ENCODE measurements around the gene SPTBN5.

- TF ChIP-seq POLR2AphosphoS5 (IDR thresholded peaks at IDR 0.05) (no peak), TAF1 (IDR thresholded peaks at IDR 0.05; ENCODE audit: low read depth) (no peak), MXI1 (conservative IDR thresholded peaks at IDR 0.05; ENCODE audit: poor library complexity, severe bottlenecking) (no peak), RAD21 (conservative IDR thresholded peaks at IDR 0.05) (no peak)
- TF ChIP-seq, protein P1, sequence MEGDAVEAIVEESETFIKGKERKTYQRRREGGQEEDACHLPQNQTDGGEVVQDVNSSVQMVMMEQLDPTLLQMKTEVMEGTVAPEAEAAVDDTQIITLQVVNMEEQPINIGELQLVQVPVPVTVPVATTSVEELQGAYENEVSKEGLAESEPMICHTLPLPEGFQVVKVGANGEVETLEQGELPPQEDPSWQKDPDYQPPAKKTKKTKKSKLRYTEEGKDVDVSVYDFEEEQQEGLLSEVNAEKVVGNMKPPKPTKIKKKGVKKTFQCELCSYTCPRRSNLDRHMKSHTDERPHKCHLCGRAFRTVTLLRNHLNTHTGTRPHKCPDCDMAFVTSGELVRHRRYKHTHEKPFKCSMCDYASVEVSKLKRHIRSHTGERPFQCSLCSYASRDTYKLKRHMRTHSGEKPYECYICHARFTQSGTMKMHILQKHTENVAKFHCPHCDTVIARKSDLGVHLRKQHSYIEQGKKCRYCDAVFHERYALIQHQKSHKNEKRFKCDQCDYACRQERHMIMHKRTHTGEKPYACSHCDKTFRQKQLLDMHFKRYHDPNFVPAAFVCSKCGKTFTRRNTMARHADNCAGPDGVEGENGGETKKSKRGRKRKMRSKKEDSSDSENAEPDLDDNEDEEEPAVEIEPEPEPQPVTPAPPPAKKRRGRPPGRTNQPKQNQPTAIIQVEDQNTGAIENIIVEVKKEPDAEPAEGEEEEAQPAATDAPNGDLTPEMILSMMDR (IDR thresholded peaks at IDR 0.05; ENCODE audit: poor library complexity, severe bottlenecking), result no peak
Observed at GRCh38 chr15:41819455-41820050, 74.3 kb downstream of the SPTBN5 start.
